Colonic mucosa (tissue), 4 donors: ENCODE results near the gene DACT3. TPM values are rescaled to one million over a fixed set of nuclear protein-coding genes. Genes with fewer than 3 reads are reported as not detected.
A peak's percentile ranks its signal among the peaks of the same experiment; 100 is the strongest.

ENCODE experiments used
- DNase-seq: peaks from one replicate; pipeline ENCODE4 v3.0.0-alpha.2; 2020
- H3K27ac ChIP-seq: fragments of 200-600 bp; one replicate; pipeline ENCODE4 v1.8.0; 2021
- H3K27me3 ChIP-seq: fragments of 200-600 bp; one replicate; pipeline ENCODE4 v1.8.0; 2021
- H3K36me3 ChIP-seq: fragments of 200-600 bp; one replicate; pipeline ENCODE4 v1.8.0; 2021
- H3K4me1 ChIP-seq: fragments of 200-600 bp; one replicate; pipeline ENCODE4 v1.8.0; 2021; ENCODE audit warnings: mild to moderate bottlenecking
- H3K4me3 ChIP-seq: fragments of 200-600 bp; one replicate; pipeline ENCODE4 v1.8.0; 2021
- H3K9ac ChIP-seq, 2 donors: one replicate each; pipeline ENCODE4 v1.7.0; 2013; ENCODE audit warnings: control low read depth in 2 of 2, low read depth in 2 of 2, low read length in 2 of 2
- H3K9me3 ChIP-seq: fragments of 200-600 bp; one replicate; pipeline ENCODE4 v1.8.0; 2021
- intact Hi-C: fragments of 100-400 bp; cut with DNase I; formaldehyde crosslinking; loops from one replicate; pipeline ENCODE4 v1.14.1; 2022
- total RNA-seq, 2 donors: library from RNA; stranded (reverse); fragmentation: NEBNext Ultra II Directional in 1 of 2; extraction: Animal tissue kit (Norgen Biotek cat#: 25700) in 1 of 2; gene quantifications; one replicate each; pipeline ENCODE4 v1.2.1, GENCODE V29; 2021
- TF ChIP-seq, protein P1 (sequence below): fragments of 200-600 bp; IDR thresholded peaks from one replicate; pipeline ENCODE4 v1.8.0; 2022; ENCODE audit warnings: antibody characterized with exemption, mild to moderate bottlenecking
- donor health status: healthy.
- donor health status: DM: no; HTN: no; CAD: no.
- donor health status: DM: no; HTN: no; CAD: no.

The DACT3 gene
- total RNA-seq, 2 donors from 2014 or later, result 1.6 to 5.3 TPM

DNA sequence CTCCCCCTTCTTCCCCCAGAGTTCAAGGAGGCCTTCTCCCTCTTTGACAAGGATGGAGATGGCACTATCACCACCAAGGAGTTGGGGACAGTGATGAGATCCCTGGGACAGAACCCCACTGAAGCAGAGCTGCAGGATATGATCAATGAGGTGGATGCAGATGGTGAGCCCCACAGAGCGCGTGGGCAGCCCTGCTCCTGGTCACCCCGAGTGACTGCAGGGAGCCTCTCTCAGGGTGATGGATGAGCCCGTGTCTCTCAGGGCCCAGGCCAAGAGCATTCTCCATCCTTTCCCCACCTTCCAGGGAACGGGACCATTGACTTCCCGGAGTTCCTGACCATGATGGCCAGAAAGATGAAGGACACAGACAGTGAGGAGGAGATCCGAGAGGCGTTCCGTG is 52.8 kb downstream of the DACT3 start:
- peak; percentile 10 for DNase-seq
- H3K27ac ChIP-seq, result no peak overlapping the region
- intact Hi-C loops, result no loop called here
- TF ChIP-seq, protein P1, sequence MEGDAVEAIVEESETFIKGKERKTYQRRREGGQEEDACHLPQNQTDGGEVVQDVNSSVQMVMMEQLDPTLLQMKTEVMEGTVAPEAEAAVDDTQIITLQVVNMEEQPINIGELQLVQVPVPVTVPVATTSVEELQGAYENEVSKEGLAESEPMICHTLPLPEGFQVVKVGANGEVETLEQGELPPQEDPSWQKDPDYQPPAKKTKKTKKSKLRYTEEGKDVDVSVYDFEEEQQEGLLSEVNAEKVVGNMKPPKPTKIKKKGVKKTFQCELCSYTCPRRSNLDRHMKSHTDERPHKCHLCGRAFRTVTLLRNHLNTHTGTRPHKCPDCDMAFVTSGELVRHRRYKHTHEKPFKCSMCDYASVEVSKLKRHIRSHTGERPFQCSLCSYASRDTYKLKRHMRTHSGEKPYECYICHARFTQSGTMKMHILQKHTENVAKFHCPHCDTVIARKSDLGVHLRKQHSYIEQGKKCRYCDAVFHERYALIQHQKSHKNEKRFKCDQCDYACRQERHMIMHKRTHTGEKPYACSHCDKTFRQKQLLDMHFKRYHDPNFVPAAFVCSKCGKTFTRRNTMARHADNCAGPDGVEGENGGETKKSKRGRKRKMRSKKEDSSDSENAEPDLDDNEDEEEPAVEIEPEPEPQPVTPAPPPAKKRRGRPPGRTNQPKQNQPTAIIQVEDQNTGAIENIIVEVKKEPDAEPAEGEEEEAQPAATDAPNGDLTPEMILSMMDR, result no peak
- no peaks in the 10 kb centered on the region for H3K27me3 ChIP-seq
- H3K36me3 ChIP-seq, result peaks cover 30% of the 10 kb centered on the region
- peaks cover 9% of the 10 kb centered on the region for H3K4me1 ChIP-seq
- H3K9me3 ChIP-seq, result no peaks in the 10 kb centered on the region
- H3K9ac ChIP-seq, result no peak overlapping the region
- no peak overlapping the region for H3K4me3 ChIP-seq

DNA sequence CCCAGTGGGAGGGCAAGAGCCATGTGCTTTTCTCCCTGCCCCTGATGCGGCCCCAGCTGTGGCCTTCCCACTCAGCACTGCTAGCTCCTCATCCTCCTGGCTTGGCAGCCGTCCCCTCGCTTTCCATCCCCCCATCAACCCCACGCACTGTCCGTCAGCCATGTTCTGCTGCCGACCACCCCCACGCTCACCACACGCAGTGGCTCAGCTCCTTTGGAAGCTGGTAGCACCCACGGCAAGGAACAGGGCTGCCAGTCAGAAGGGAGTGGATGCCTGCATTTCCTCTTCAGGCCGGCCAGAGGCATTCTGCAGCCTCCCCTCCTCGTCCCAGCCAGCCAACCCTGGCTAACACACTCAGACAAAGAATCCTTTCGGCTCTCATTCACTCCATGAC is 53.5 kb downstream of the DACT3 start:
- Histone ChIP-seq H3K9me3 (no peaks in the 10 kb centered on the region), H3K9ac (no peak overlapping the region), H3K36me3 (peaks cover 30% of the 10 kb centered on the region), H3K27me3 (no peaks in the 10 kb centered on the region), H3K27ac (no peak overlapping the region), H3K4me1 (peaks cover 12% of the 10 kb centered on the region), H3K4me3 (no peak overlapping the region)
- intact Hi-C loops, result no loop called here
- DNase-seq, result peak; percentile 15
- TF ChIP-seq, protein P1, result no peak

DNA sequence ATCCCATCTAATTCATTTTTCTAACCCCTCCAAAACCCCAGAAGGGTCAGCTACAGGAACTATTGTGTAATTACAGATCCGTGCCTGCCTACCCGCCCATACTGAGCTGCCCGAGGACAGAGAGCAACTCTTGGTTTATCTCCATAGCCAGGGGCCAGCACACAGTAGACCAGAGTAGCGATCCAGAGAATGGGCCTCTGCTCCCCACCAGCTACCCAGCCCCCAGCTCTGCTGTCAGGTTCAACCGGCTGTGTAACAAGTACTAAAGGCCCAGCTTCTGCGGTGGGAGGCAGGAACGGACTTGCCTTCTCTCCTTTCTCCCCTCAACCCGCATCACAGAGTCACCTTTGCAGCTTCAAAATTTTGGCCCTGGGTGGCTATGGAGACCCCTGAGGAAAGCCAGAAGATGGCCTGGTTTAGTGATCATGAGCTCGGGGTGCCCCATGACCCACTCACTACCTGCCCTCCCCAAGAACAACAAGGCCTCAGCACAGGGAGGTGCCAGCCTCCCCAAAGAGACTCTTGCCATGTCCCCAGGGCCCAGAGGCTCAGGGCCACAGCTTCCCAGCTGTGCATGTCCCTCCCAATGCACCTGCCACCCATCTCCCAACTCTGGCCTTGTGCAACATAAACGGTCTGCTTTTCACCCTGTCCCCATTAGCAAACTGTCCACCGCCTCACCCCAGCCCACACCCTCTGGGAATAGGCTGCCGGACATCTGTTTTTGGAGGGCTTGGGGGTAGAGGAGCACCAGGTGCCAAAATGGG is 54.1 kb downstream of the DACT3 start:
- DNase-seq, result peak; percentile 15
- no peak overlapping the region for H3K4me3 ChIP-seq
- H3K36me3 ChIP-seq, result peaks cover 30% of the 10 kb centered on the region
- H3K9me3 ChIP-seq, result no peaks in the 10 kb centered on the region
- H3K27ac ChIP-seq, result no peak overlapping the region
- TF ChIP-seq, protein P1, result no peak
- H3K9ac ChIP-seq, result no peak overlapping the region
- peaks cover 12% of the 10 kb centered on the region for H3K4me1 ChIP-seq
- intact Hi-C loops, result no loop called here
- no peaks in the 10 kb centered on the region for H3K27me3 ChIP-seq

DNA sequence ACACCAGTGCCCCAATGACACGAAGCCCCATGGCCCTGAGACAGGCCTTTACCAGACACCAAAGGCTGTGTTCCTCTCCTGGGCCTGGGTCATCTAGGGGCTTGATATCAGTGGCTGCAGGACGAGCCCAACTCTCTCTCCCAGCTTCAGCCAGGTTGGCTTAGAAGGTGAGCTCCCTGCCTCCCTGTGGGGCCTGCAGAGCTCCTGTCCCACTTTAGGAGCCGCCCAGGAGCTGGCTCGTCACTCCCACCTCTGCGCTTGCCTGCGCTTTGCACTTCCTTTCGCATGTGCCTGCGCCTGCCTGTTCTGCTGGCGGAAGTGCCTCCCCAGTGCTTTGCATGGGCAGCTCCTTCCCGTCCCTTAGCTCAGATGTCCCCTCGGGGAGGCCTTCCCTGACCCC is 55.0 kb downstream of the DACT3 start:
- Histone ChIP-seq H3K9ac (no peak overlapping the region), H3K27me3 (no peaks in the 10 kb centered on the region), H3K4me1 (peaks cover 12% of the 10 kb centered on the region), H3K27ac (no peak overlapping the region), H3K36me3 (peaks cover 30% of the 10 kb centered on the region), H3K9me3 (no peaks in the 10 kb centered on the region), H3K4me3 (no peak overlapping the region)
- intact Hi-C loops, result no loop called here
- no peak for DNase-seq
- TF ChIP-seq, protein P1, result no peak

DNA sequence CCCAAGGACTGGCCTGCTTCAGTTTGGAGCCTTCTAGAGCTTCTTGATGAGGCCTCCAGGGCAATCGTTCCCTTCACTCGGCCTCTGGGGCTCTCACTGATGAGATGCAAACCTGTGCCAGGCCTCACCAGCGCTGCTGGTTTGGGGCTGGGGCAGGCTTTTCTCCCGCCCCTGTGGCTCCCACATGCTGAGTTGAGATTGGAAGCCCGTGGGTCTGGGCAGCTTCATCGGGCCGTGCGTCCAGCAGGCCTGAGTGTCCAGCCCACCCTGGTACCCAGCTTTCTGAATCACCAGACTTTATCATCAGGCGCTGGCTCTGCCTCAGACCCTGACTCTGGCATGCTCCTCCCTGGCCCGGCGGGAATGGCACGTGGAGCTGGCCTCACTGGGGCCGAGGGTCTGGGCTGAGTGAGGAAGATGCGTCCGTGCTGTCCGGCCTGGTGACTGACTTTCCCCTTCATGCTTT is 55.6 kb downstream of the DACT3 start:
- no peak overlapping the region for H3K4me3 ChIP-seq
- H3K27me3 ChIP-seq, result no peaks in the 10 kb centered on the region
- no peak overlapping the region for H3K9ac ChIP-seq
- no peak for DNase-seq
- peaks cover 12% of the 10 kb centered on the region for H3K4me1 ChIP-seq
- peaks cover 30% of the 10 kb centered on the region for H3K36me3 ChIP-seq
- TF ChIP-seq, protein P1, result no peak
- H3K9me3 ChIP-seq, result no peaks in the 10 kb centered on the region
- intact Hi-C loops, result no loop called here
- no peak overlapping the region for H3K27ac ChIP-seq
